ENCODE data around the gene TOMM40. TPM values are rescaled to one million over a fixed set of nuclear protein-coding genes. Genes with fewer than 3 reads are reported as not detected.

TOMM40 gene
- total RNA-seq, 4 donors from 2014 or later, result 32.5 to 52.3 (median 46.4) TPM

DNA sequence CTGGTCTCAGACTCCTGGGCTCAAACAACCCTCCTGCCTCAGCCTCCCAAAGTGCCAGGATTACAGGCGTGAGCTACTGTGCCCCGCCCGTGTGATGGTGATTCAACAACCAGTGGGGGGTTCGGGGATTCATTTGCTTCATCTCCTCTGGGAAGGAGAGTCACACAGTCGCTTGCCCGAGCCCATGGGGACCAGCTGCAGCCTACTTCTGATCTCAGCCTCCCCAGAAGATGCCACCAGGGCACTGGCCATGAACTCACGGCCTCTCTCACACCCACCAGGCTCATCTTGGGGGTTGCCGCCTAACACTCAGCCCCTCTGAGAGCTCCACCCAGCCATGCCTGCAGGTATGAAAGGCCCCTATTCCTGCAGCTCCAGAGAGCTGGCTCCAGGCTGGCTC is 6.8 kb downstream of the TOMM40 start:
- no peak for TF ChIP-seq POLR2A (IDR thresholded peaks at IDR 0.05)
- TF ChIP-seq, protein P1, sequence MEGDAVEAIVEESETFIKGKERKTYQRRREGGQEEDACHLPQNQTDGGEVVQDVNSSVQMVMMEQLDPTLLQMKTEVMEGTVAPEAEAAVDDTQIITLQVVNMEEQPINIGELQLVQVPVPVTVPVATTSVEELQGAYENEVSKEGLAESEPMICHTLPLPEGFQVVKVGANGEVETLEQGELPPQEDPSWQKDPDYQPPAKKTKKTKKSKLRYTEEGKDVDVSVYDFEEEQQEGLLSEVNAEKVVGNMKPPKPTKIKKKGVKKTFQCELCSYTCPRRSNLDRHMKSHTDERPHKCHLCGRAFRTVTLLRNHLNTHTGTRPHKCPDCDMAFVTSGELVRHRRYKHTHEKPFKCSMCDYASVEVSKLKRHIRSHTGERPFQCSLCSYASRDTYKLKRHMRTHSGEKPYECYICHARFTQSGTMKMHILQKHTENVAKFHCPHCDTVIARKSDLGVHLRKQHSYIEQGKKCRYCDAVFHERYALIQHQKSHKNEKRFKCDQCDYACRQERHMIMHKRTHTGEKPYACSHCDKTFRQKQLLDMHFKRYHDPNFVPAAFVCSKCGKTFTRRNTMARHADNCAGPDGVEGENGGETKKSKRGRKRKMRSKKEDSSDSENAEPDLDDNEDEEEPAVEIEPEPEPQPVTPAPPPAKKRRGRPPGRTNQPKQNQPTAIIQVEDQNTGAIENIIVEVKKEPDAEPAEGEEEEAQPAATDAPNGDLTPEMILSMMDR (IDR thresholded peaks at IDR 0.05), result no peak
- no peak overlapping the region for H3K4me3 ChIP-seq (ENCODE audit: low read depth, poor library complexity, severe bottlenecking)
- intact Hi-C loops (cut with DNase I; ENCODE audit: low total_unique reads), result no loop called here
- no peak for DNase-seq (ENCODE audit: low spot score in 2 of 2)
- 81 to 84% methylated on average over 8 of the region's 8 CpGs for WGBS, 2 donors

- intact Hi-C loops (cut with DNase I; ENCODE audit: low total_unique reads), result loop anchor here (5.0 to 10.0 kb wide), 2 partner anchors 52 to 424 kb away; partner anchors contain the start of gene CKM
- 93 to 96% methylated on average over 17 to 19 of the region's 19 CpGs for WGBS, 2 donors
- TF ChIP-seq, protein P1 (IDR thresholded peaks at IDR 0.05), result no peak
- TF ChIP-seq POLR2A (IDR thresholded peaks at IDR 0.05), result no peak
- DNase-seq (ENCODE audit: low spot score in 2 of 2), result no peak
- no peak overlapping the region for H3K4me3 ChIP-seq (ENCODE audit: low read depth, poor library complexity, severe bottlenecking)
Measured at GRCh38 chr19:44900328-44901244, 9.5 kb downstream of the TOMM40 start.

DNA sequence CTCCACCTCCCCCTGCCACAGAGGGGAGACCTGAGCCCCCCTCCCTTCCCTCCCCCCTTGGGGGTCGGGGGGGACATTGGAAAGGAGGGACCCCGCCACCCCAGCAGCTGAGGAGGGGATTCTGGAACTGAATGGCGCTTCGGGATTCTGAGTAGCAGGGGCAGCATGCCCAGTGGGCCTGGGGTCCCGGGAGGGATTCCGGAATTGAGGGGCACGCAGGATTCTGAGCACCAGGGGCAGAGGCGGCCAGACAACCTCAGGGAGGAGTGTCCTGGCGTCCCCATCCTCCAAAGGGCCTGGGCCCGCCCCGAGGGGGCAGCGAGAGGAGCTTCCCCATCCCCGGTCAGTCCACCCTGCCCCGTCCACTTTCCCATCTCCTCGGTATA is 12.2 kb downstream of the TOMM40 start:
- intact Hi-C loops (cut with DNase I; ENCODE audit: low total_unique reads), result loop anchor here (5.0 to 10.0 kb wide), 2 partner anchors 49 to 422 kb away; partner anchors contain the start of gene CKM
- 71 to 76% methylated on average over 15 of the region's 15 CpGs for WGBS, 2 donors
- TF ChIP-seq, protein P1 (IDR thresholded peaks at IDR 0.05), result no peak
- TF ChIP-seq POLR2A (IDR thresholded peaks at IDR 0.05), result no peak
- DNase-seq (ENCODE audit: low spot score in 2 of 2), result no peak
- H3K4me3 ChIP-seq (ENCODE audit: low read depth, poor library complexity, severe bottlenecking), result no peak overlapping the region

DNA sequence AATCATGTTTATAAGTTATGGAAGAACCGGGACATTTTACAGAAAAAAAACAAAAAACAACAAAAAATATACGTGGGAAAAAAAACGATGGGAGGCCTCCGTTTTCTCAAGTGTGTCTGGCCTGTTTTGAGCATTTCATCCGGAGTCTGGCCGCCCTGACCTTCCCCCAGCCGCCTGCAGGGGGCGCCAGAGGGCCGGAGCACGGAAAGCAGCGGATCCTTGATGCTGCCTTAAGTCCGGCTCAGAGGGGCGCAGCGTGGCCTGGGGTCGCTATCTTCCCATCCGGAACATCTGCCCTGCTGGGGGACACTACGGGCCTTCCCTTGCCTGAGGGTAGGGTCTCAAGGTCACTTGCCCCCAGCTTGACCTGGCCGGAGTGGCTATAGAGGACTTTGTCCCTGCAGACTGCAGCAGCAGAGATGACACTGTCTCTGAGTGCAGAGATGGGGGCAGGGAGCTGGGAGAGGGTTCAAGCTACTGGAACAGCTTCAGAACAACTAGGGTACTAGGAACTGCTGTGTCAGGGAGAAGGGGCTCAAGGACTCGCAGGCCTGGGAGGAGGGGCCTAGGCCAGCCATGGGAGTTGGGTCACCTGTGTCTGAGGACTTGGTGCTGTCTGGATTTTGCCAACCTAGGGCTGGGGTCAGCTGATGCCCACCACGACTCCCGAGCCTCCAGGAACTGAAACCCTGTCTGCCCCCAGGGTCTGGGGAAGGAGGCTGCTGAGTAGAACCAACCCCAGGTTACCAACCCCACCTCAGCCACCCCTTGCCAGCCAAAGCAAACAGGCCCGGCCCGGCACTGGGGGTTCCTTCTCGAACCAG is 12.8 kb downstream of the TOMM40 start:
- no peak overlapping the region for H3K4me3 ChIP-seq (ENCODE audit: low read depth, poor library complexity, severe bottlenecking)
- 12 to 13% methylated on average over 22 to 24 of the region's 24 CpGs for WGBS, 2 donors
- peak; percentile 68 to 96 for DNase-seq (ENCODE audit: low spot score in 2 of 2)
- no peak for TF ChIP-seq POLR2A (IDR thresholded peaks at IDR 0.05)
- TF ChIP-seq, protein P1 (IDR thresholded peaks at IDR 0.05), result peak in 2 of 3 donors; percentile 81 to 96
- intact Hi-C loops (cut with DNase I; ENCODE audit: low total_unique reads), result loop anchor here (5.0 to 10.0 kb wide), 2 partner anchors 48 to 421 kb away; partner anchors contain the start of gene CKM

- intact Hi-C loops (cut with DNase I; ENCODE audit: low total_unique reads), result loop anchor here (5.0 to 10.0 kb wide), 2 partner anchors 48 to 420 kb away; partner anchors contain the start of gene CKM
- TF ChIP-seq POLR2A (IDR thresholded peaks at IDR 0.05), result no peak
- TF ChIP-seq, protein P1 (IDR thresholded peaks at IDR 0.05), result no peak
- 57 to 62% methylated on average over 12 of the region's 12 CpGs for WGBS, 2 donors
- DNase-seq (ENCODE audit: low spot score in 2 of 2), result no peak
- no peak overlapping the region for H3K4me3 ChIP-seq (ENCODE audit: low read depth, poor library complexity, severe bottlenecking)
Measured at GRCh38 chr19:44904426-44904994, 13.5 kb downstream of the TOMM40 start.
